Measurements from ENCODE around the gene POLR1A.

- TF ChIP-seq, protein P1, sequence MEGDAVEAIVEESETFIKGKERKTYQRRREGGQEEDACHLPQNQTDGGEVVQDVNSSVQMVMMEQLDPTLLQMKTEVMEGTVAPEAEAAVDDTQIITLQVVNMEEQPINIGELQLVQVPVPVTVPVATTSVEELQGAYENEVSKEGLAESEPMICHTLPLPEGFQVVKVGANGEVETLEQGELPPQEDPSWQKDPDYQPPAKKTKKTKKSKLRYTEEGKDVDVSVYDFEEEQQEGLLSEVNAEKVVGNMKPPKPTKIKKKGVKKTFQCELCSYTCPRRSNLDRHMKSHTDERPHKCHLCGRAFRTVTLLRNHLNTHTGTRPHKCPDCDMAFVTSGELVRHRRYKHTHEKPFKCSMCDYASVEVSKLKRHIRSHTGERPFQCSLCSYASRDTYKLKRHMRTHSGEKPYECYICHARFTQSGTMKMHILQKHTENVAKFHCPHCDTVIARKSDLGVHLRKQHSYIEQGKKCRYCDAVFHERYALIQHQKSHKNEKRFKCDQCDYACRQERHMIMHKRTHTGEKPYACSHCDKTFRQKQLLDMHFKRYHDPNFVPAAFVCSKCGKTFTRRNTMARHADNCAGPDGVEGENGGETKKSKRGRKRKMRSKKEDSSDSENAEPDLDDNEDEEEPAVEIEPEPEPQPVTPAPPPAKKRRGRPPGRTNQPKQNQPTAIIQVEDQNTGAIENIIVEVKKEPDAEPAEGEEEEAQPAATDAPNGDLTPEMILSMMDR (IDR thresholded peaks at IDR 0.05) = no peak
- TF ChIP-seq POLR2A (IDR thresholded peaks at IDR 0.05) = no peak
These were observed 79.5 kb downstream of the POLR1A start for GRCh38 chr2:86025976-86026743.
